Osteoblast (primary cell): ENCODE data around the gene BEGAIN. TPM values are rescaled to one million over a fixed set of nuclear protein-coding genes. Genes with fewer than 3 reads are reported as not detected.

Experiments
- DNase-seq: peaks from one replicate; pipeline ENCODE4 v3.0.0; 2011; ENCODE audit warnings: low spot score, mixed read lengths; ENCODE audit not compliant: insufficient read length; ENCODE audit errors: missing footprints
- H2AFZ ChIP-seq: 2 replicates; pipeline ENCODE4 v1.6.0; 2011; ENCODE audit warnings: mild to moderate bottlenecking, low read length
- H3K27ac ChIP-seq: 2 replicates; pipeline ENCODE4 v1.5.1; 2011; ENCODE audit warnings: mild to moderate bottlenecking, low read depth, low read length, moderate library complexity
- H3K27me3 ChIP-seq: 2 replicates; pipeline ENCODE4 v1.6.0; 2012; ENCODE audit warnings: mild to moderate bottlenecking, control low read depth, inconsistent platforms, low read length, moderate library complexity; ENCODE audit not compliant: insufficient read depth
- H3K36me3 ChIP-seq: 2 replicates; pipeline ENCODE4 v1.5.1; 2011; ENCODE audit warnings: mild to moderate bottlenecking, low read length, control low read depth, moderate library complexity; ENCODE audit not compliant: insufficient read depth
- H3K4me1 ChIP-seq: 2 replicates; pipeline ENCODE4 v1.5.1; 2011; ENCODE audit warnings: mild to moderate bottlenecking, low read length, control low read depth, moderate library complexity; ENCODE audit not compliant: insufficient read depth
- H3K4me2 ChIP-seq: 2 replicates; pipeline ENCODE4 v1.6.0; 2011; ENCODE audit warnings: mild to moderate bottlenecking, low read length; ENCODE audit not compliant: insufficient read depth
- H3K4me3 ChIP-seq: fragments of 200-600 bp; sonication (generic); 3 replicates; pipeline ENCODE4 v1.5.1; 2012; ENCODE audit warnings: mild to moderate bottlenecking, low read length, inconsistent platforms; ENCODE audit not compliant: insufficient read depth
- H3K79me2 ChIP-seq: 2 replicates; pipeline ENCODE4 v1.6.0; 2012; ENCODE audit warnings: mild to moderate bottlenecking, low read length, control low read depth, inconsistent platforms; ENCODE audit not compliant: insufficient read depth
- H3K9me3 ChIP-seq: 2 replicates; pipeline ENCODE4 v1.5.1; 2011; ENCODE audit warnings: low read depth, low read length, control low read depth
- H4K20me1 ChIP-seq: 2 replicates; pipeline ENCODE4 v1.6.0; 2012; ENCODE audit warnings: mild to moderate bottlenecking, low read length, control low read depth; ENCODE audit not compliant: insufficient read depth
- CTCF ChIP-seq: IDR thresholded peaks from 2 replicates; pipeline ENCODE4 v1.5.1; 2011; ENCODE audit warnings: mild to moderate bottlenecking, low read depth, low read length, moderate library complexity; ENCODE audit errors: extremely low read depth
- total RNA-seq: library from RNA; depleted of rRNA; stranded (reverse); fragments of >200 nt; gene quantifications from 2 replicates; pipeline ENCODE4 v1.2.3, GENCODE V29; 2012

The BEGAIN gene
- total RNA-seq, 1 donor = 1.1 TPM

DNA sequence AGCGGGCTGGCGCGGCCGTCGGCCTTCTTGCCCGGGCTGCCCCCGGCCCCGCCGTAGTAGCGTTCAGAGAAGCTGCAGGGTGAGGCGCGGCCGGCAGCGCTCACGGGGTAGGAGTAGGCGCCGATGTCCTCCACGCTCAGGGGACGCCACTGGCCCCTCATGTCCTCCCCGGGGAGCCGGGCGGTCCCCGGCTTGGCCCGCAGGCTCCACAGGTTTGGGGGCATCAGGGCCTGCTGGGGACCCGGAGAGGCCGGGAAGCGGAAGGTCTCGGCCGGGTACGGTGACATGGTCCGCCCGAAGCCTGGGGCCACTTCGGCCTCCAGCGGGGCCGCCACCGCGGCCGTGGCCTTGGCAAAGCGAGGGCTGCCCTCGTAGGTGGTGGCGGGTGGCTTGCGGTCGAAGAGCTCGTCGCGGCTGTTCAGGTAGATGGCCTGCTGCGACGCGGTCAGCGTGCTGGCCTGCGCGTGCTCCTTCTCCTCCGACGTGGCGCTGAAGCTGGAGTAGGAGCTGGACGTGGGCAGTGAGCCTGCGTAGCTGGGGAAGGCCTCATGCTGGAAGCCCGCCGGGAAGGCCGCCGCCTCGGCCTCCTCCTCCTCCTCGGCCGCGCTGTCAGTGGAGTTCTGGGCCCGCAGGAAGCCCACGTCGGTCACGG lies 48.7 kb downstream of the BEGAIN start:
- no peaks in the 10 kb centered on the region for H3K9me3 ChIP-seq
- H3K4me1 ChIP-seq = no peaks in the 10 kb centered on the region
- no peaks in the 10 kb centered on the region for H4K20me1 ChIP-seq
- H3K36me3 ChIP-seq = no peaks in the 10 kb centered on the region
- no peaks in the 10 kb centered on the region for H3K79me2 ChIP-seq
- H2AFZ ChIP-seq = no peak overlapping the region
- H3K27ac ChIP-seq = no peak overlapping the region
- DNase-seq = peak; percentile 72
- no peak for TF ChIP-seq CTCF
- no peaks in the 10 kb centered on the region for H3K27me3 ChIP-seq
- peak overlapping the region; percentile 65 for H3K4me3 ChIP-seq
- peak overlapping the region; percentile 82 for H3K4me2 ChIP-seq

- H3K4me1 ChIP-seq = no peaks in the 10 kb centered on the region
- H4K20me1 ChIP-seq = no peaks in the 10 kb centered on the region
- H3K9me3 ChIP-seq = no peaks in the 10 kb centered on the region
- peak overlapping the region; percentile 65 for H3K4me3 ChIP-seq
- no peaks in the 10 kb centered on the region for H3K79me2 ChIP-seq
- no peaks in the 10 kb centered on the region for H3K27me3 ChIP-seq
- H3K4me2 ChIP-seq = peak overlapping the region; percentile 82
- no peaks in the 10 kb centered on the region for H3K36me3 ChIP-seq
- H2AFZ ChIP-seq = peak overlapping the region; percentile 62
- peak; percentile 98 for DNase-seq
- peak overlapping the region; percentile 58 for H3K27ac ChIP-seq
- TF ChIP-seq CTCF = no peak
Observed at GRCh38 chr14:100537446-100538350, 49.5 kb downstream of the BEGAIN start.

DNA sequence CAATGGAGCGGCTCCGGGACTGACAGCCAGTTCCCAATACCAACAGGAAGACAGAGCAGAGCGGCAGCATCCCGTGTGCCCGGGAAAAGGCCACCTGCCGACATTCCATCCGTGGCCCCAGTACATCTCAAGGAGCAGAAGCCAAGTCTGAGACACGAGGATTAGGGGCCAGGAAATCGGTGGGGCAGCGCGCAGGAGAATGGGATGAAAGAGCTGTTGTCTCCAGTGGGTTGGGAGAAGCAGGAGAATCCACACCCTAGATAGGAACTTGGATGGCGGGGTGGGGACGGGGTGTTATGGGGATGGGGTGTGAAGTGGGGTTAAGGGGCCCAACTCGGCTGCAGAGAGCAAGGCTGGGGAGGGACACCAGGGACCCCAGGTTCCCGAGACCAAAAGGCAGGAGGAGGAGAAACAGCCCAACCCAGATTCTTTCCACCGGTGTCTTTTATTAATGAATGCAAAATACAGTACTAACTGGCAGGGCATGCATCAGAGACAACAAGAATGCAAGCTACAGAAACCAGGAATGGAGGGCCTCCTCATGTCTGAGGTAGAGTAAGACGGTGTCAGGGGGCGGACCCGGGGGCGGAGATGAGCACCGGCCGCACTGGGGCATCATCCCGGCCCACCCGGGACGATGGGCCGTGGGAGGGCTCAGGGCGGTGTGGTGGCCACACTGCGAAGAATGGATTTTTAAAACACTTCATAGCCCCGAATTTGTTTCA lies 50.3 kb downstream of the BEGAIN start:
- Histone ChIP-seq H3K27ac (no peak overlapping the region), H3K4me1 (no peaks in the 10 kb centered on the region), H3K27me3 (no peaks in the 10 kb centered on the region), H4K20me1 (no peaks in the 10 kb centered on the region), H3K4me3 (peak overlapping the region; percentile 65), H3K4me2 (peak overlapping the region; percentile 82), H3K9me3 (no peaks in the 10 kb centered on the region), H3K36me3 (no peaks in the 10 kb centered on the region), H2AFZ (peak overlapping the region; percentile 62), H3K79me2 (no peaks in the 10 kb centered on the region)
- DNase-seq = peak; percentile 87
- no peak for TF ChIP-seq CTCF
